Lower lobe of right lung (tissue), 2 donors: ENCODE results near the gene CRABP2. TPM values are rescaled to one million over a fixed set of nuclear protein-coding genes. Genes with fewer than 3 reads are reported as not detected.

Source experiments
- ATAC-seq, 2 donors: fragments of 200-7000 bp; cut with Tn5 transposase; one replicate each; pipeline ENCODE4 v1.9.1; 2020 to 2022; ENCODE audit warnings: mild to moderate bottlenecking in 2 of 2, moderate library complexity in 2 of 2
- DNase-seq: peaks from one replicate; pipeline ENCODE4 v3.0.0-alpha.2; 2020
- H3K27ac ChIP-seq: fragments of 200-600 bp; one replicate; pipeline ENCODE4 v1.8.0; 2022
- H3K27me3 ChIP-seq: fragments of 200-600 bp; one replicate; pipeline ENCODE4 v1.8.0; 2022; ENCODE audit warnings: low read depth
- H3K36me3 ChIP-seq: fragments of 200-600 bp; one replicate; pipeline ENCODE4 v1.8.0; 2022; ENCODE audit warnings: mild to moderate bottlenecking
- H3K4me1 ChIP-seq: fragments of 200-600 bp; one replicate; pipeline ENCODE4 v1.8.0; 2022
- H3K4me3 ChIP-seq: fragments of 200-600 bp; one replicate; pipeline ENCODE4 v1.8.0; 2022; ENCODE audit warnings: mild to moderate bottlenecking
- H3K9me3 ChIP-seq: fragments of 200-600 bp; one replicate; pipeline ENCODE4 v1.8.0; 2022
- CTCF ChIP-seq: fragments of 200-600 bp; IDR thresholded peaks from one replicate; pipeline ENCODE4 v1.8.0; 2022; ENCODE audit warnings: antibody characterized with exemption, mild to moderate bottlenecking
- intact Hi-C: fragments of 100-400 bp; cut with DNase I; formaldehyde crosslinking; loops from one replicate; pipeline ENCODE4 v1.11.0; 2022
- total RNA-seq: library from RNA; stranded (reverse); fragmentation: NEBNext Ultra II Directional; extraction: Animal tissue kit (Norgen Biotek cat#: 25700); gene quantifications from one replicate; pipeline ENCODE4 v1.2.1, GENCODE V29; 2021
- donor health status: DM: no; HTN: yes; CAD: no; lungs with severe emphysema.

Gene CRABP2
- total RNA-seq, 1 donor from 2014 or later: 2.1 TPM

GRCh38 chr1:156706657-156707416 lies 1.5 kb upstream of the CRABP2 start:
- Histone ChIP-seq H3K4me1 (peaks cover 38% of the 10 kb centered on the region), H3K36me3 (no peaks in the 10 kb centered on the region), H3K4me3 (peak overlapping the region; percentile 47), H3K9me3 (no peaks in the 10 kb centered on the region), H3K27me3 (peaks cover 41% of the 10 kb centered on the region), H3K27ac (peak overlapping the region; percentile 64)
- TF ChIP-seq CTCF: no peak
- intact Hi-C loops: no loop called here
- peak; percentile 53 for DNase-seq
- ATAC-seq: peak; percentile 35 to 40

GRCh38 chr1:156705918-156706656 lies 704 bp upstream of the CRABP2 start:
- Histone ChIP-seq H3K4me3 (peak overlapping the region; percentile 47), H3K4me1 (peaks cover 38% of the 10 kb centered on the region), H3K36me3 (no peaks in the 10 kb centered on the region), H3K9me3 (no peaks in the 10 kb centered on the region), H3K27me3 (peaks cover 45% of the 10 kb centered on the region), H3K27ac (peak overlapping the region; percentile 64)
- ATAC-seq (peak; percentile 74 to 78), DNase-seq (peak; percentile 70)
- intact Hi-C loops: no loop called here
- peak; percentile 76 for TF ChIP-seq CTCF

- ATAC-seq: peak; percentile 17 to 43
- Histone ChIP-seq H3K27me3 (peaks cover 45% of the 10 kb centered on the region), H3K36me3 (no peaks in the 10 kb centered on the region), H3K27ac (no peak overlapping the region), H3K9me3 (no peaks in the 10 kb centered on the region), H3K4me3 (peak overlapping the region; percentile 47), H3K4me1 (peaks cover 38% of the 10 kb centered on the region)
- peak; percentile 51 for DNase-seq
- TF ChIP-seq CTCF: no peak
- intact Hi-C loops: no loop called here
Measured at GRCh38 chr1:156704930-156705320, 458 bp downstream of the CRABP2 start.

GRCh38 chr1:156704166-156704711 lies 1.1 kb downstream of the CRABP2 start:
- H3K27me3 ChIP-seq: peaks cover 45% of the 10 kb centered on the region
- H3K27ac ChIP-seq: no peak overlapping the region
- H3K4me3 ChIP-seq: no peak overlapping the region
- H3K9me3 ChIP-seq: no peaks in the 10 kb centered on the region
- H3K4me1 ChIP-seq: peaks cover 32% of the 10 kb centered on the region
- intact Hi-C loops: no loop called here
- no peaks in the 10 kb centered on the region for H3K36me3 ChIP-seq
- ATAC-seq: no peak
- DNase-seq: no peak
- TF ChIP-seq CTCF: no peak

GRCh38 chr1:156703741-156704140 lies 1.6 kb downstream of the CRABP2 start:
- Histone ChIP-seq H3K27ac (no peak overlapping the region), H3K36me3 (no peaks in the 10 kb centered on the region), H3K9me3 (no peaks in the 10 kb centered on the region), H3K4me1 (peaks cover 32% of the 10 kb centered on the region), H3K27me3 (peaks cover 45% of the 10 kb centered on the region), H3K4me3 (no peak overlapping the region)
- intact Hi-C loops: no loop called here
- DNase-seq (no peak), ATAC-seq (no peak)
- TF ChIP-seq CTCF: no peak
